ENCODE measurements around the gene ABCA7. TPM values are rescaled to one million over a fixed set of nuclear protein-coding genes. Genes with fewer than 3 reads are reported as not detected.

The ABCA7 gene
- total RNA-seq, 1 donor from 2014 or later: 44.3 TPM

DNA sequence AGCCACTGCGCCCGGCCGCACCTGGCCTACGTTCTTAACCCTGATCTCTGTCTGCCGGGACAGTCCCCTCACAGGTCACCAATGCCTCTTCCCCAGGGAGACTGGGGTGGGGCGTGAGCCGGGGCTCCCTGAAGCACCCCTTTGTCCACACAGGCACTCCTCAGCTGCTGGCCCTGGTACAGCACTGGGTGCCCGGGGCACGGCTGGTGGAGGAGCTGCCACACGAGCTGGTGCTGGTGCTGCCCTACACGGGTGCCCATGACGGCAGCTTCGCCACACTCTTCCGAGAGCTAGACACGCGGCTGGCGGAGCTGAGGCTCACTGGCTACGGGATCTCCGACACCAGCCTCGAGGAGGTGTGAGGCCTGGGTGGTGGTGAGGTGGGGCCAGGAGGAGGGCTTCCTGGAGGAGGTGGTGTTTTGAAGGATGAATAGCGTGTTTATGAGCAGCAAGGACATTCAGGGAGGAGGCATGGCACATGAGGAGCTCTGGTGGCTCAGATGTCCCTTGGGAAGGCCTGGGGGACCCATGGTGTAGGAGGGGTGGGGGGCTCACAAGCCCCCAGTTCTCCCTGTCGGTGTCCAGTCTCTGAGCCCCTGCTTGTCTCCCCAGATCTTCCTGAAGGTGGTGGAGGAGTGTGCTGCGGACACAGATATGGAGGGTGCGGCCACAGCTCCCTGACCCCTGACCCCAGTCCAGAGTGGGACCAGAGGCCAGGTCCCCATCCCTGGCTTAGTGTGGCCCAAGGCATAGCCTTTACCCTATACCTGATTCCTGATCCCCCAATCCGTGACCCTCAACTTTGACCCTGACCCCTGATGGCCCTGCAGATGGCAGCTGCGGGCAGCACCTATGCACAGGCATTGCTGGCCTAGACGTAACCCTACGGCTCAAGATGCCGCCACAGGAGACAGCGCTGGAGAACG is 13.5 kb downstream of the ABCA7 start:
- intact Hi-C loops (cut with micrococcal nuclease): no loop called here

DNA sequence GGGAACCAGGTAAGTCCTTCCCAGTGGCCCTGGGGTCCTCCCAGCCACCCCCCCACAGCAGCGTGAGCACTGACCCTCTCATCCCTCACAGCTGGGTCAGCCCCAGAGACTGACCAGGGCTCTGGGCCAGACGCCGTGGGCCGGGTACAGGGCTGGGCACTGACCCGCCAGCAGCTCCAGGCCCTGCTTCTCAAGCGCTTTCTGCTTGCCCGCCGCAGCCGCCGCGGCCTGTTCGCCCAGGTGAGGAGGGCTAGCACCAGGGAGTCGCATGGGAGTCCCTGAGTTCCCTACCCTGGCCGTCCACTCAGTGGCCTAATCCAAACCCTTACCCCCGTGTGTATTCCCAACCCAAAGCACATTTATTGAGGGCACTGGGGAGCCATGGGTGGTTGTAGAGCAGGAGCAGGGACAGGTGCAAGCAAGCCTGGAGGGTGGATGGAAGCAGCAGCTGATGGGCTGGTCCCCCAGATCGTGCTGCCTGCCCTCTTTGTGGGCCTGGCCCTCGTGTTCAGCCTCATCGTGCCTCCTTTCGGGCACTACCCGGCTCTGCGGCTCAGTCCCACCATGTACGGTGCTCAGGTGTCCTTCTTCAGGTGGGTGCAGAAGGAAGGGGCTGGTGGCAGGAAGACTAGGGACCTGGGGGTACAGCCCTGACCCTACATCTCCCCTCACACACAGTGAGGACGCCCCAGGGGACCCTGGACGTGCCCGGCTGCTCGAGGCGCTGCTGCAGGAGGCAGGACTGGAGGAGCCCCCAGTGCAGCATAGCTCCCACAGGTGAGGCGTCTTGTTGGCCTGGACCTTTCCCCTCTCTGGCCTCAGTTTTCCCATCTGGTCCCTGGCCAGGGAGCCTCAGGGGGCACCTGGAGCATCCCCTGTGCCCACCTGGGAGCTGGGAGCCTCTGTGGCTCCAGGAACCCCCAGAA is 14.5 kb downstream of the ABCA7 start:
- intact Hi-C loops (cut with micrococcal nuclease): no loop called here

DNA sequence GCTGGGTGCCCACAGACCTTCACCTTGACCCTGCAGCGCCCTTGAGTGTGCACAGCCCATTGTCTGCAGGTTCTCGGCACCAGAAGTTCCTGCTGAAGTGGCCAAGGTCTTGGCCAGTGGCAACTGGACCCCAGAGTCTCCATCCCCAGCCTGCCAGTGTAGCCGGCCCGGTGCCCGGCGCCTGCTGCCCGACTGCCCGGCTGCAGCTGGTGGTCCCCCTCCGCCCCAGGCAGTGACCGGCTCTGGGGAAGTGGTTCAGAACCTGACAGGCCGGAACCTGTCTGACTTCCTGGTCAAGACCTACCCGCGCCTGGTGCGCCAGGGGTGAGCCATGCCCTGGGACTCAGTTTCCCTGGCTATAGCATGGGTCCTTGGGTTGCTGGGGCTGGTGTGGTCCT is 15.1 kb downstream of the ABCA7 start:
- intact Hi-C loops (cut with micrococcal nuclease): no loop called here

- intact Hi-C loops (cut with micrococcal nuclease): no loop called here
These were observed 16.1 kb downstream of the ABCA7 start for GRCh38 chr19:1055886-1056620.

GRCh38 chr19:1057176-1057855 is 17.4 kb downstream of the ABCA7 start:
- intact Hi-C loops (cut with micrococcal nuclease): no loop called here

DNA sequence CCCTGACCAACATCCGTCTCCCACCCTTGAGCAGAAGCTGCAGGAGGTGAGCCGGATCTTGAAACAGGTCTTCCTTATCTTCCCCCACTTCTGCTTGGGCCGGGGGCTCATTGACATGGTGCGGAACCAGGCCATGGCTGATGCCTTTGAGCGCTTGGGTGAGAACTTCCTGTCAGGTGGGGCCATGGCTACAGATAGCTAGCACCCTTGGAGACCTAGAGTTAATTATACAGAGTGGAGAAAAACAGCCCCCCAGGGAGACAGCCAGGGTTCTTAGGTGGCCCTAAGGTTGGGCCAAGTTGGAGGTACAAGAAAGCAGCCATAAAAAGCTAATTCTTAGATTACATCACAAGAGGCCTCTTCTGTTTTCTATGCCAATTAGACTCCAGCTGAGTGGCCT is 18.2 kb downstream of the ABCA7 start:
- intact Hi-C loops (cut with micrococcal nuclease): no loop called here

DNA sequence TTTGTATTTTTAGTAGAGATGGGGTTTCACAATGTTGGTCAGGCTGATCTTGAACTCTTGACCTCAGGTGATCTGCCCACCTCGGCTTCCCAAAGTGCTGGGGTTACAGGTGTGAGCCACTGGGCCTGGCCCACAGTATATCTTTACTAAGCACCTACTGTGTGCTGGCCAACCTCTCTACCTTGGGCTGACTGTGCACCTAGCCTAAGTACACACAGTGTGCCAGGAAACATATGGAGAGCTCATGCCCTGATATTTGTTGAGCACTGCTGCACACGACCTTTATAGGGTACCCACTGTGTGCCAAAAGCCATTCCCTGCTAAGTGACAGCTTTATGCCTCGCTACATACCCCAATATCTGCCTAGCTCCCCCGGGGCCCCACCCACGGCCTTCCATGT is 20.8 kb downstream of the ABCA7 start:
- intact Hi-C loops (cut with micrococcal nuclease): no loop called here

DNA sequence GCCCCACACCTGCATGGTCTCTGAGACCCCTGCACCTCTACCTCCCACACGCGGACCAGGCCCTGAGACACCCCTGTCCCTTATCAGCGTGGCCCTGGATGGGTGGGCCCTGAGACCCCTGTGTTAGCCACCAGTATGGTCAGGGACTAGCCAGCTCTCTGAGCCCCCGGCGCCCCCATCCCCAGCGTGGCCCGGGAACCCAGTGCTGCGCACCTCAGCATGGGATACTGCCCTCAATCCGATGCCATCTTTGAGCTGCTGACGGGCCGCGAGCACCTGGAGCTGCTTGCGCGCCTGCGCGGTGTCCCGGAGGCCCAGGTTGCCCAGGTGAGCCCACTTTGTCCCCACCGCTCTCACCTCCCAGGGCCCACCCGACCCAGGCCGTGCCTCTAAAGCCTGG is 22.1 kb downstream of the ABCA7 start:
- intact Hi-C loops (cut with micrococcal nuclease): no loop called here

- intact Hi-C loops (cut with micrococcal nuclease): no loop called here
These were observed 22.6 kb downstream of the ABCA7 start for GRCh38 chr19:1062387-1063029.

DNA sequence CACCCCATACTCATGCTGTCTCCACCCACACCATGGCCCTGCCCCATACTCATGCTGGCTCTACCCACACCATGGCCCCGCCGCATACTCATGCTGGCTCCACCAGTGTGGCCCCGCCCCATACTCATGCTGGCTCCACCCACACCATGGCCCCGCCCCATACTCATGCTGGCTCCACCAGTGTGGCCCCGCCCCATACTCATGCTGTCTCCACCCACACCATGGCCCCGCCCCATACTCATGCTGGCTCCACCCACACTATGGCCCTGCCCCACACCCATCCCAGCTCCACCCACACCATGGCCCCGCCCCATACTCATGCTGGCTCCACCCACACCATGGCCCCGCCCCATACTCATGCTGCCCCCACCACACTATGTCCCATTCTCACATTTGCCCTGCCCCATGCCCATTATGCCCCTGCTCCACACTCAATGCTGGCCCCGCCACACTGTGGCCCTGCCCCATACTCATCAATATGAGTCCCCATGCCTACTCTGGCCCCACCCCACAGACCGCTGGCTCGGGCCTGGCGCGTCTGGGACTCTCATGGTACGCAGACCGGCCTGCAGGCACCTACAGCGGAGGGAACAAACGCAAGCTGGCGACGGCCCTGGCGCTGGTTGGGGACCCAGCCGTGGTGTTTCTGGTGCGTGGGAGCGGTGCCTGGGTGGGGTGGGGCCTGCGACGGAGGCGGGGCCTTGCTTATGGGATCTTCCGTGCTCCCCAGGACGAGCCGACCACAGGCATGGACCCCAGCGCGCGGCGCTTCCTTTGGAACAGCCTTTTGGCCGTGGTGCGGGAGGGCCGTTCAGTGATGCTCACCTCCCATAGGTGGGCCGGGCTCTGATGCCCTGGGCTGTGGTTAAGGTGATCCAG is 23.4 kb downstream of the ABCA7 start:
- intact Hi-C loops (cut with micrococcal nuclease): no loop called here

DNA sequence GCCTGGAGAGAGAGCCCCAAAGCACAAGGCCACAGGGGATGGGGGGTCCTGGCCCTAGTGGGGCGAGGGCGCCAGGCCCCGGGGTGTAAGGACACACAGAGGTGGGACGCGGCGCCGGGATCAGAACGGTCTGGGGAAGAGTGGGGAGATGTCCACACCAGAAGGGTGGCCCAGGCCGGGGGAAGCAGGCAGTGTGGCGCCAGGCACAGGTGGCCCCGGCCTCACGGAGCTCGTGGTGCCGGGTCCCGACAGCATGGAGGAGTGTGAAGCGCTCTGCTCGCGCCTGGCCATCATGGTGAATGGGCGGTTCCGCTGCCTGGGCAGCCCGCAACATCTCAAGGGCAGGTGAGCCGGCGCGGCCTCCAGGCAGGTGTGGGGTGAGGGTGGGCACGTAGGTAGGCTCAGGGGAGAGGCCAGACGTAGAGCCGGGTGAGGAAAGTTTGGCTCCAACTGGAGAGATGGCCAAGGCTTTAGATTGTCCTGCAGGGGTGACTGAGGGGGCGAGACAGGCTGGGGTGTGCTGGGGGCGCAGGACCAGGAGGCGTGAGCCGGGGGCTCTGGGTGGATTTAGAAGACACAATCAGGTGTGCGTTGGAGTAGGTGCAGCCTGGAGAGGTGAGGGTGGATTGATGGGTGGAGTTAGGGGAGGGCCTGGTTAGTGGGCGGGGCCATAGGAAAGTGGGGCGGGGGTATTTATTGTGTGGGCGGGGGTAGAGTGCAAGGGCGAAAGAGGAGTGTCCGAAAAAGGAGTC is 24.2 kb downstream of the ABCA7 start:
- intact Hi-C loops (cut with micrococcal nuclease): no loop called here

GRCh38 chr19:1064661-1065605 is 25.0 kb downstream of the ABCA7 start:
- intact Hi-C loops (cut with micrococcal nuclease): no loop called here

GRCh38 chr19:1065606-1066109 is 25.8 kb downstream of the ABCA7 start:
- intact Hi-C loops (cut with micrococcal nuclease): no loop called here

GRCh38 chr19:1066251-1066747 is 26.4 kb downstream of the ABCA7 start:
- intact Hi-C loops (cut with micrococcal nuclease): no loop called here

- intact Hi-C loops (cut with micrococcal nuclease): no loop called here
These were observed 26.9 kb downstream of the ABCA7 start, which contains the start of gene ARHGAP45 for GRCh38 chr19:1066748-1067340. Gene ARHGAP45, plus strand, starts transcription at chr19:1067167. Its CDS starts 239 bp downstream, at chr19:1067406.

DNA sequence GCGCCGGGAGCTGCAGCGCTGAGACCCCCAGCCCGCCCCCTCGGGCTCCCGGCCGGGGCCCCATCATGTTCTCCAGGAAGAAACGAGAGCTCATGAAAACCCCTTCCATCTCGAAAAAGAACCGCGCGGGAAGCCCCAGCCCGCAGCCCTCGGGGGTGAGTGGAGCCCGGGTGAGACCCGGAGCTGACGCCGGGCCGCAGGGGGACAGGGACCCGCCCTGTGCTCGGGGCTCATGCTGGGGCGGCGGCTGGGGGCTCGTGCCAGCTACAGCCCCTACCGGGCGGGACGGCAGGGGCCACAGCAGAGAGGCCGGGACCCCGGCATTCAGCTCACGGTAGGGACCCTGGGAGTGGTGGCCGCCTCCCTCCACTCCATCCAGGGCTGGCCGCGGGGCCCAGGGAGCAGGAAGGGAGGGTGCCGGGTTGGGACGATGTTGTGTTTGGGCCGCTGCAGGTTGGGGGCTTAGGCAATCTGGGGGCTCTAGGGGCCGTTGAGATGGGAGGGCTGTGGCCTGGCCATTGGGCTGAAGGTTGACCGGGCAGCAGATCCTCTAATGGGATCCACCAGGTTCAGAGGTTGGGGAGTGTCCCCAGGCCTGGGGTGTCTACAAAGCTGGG is 27.5 kb downstream of the ABCA7 start:
- intact Hi-C loops (cut with micrococcal nuclease): no loop called here

All from T-helper 2 cell treated with Interferon-gamma antibody and Interleukin-4, amounts not matched to agents 100 ng/mL and 5 ng/mL, for 36 hours (primary cell).